HFF-Myc (cell line): ENCODE measurements around the gene EXOC4.

Source experiments
- DNase-seq: peaks from one replicate; pipeline ENCODE4 v3.0.0-alpha.2; 2011; ENCODE audit warnings: low read depth; ENCODE audit errors: extremely low read depth
- H3K4me3 ChIP-seq: replicated peaks from 2 replicates; pipeline ENCODE4 v1.5.1; 2011; ENCODE audit warnings: low read depth, mild to moderate bottlenecking, control low read depth, low read length
- CTCF ChIP-seq: IDR thresholded peaks from 2 replicates; pipeline ENCODE4 v1.5.1; 2012; ENCODE audit warnings: mild to moderate bottlenecking, low read depth, low read length, control low read depth; ENCODE audit errors: missing control alignments

The EXOC4 gene

GRCh38 chr7:133975130-133975529, 722.3 kb downstream of the EXOC4 start:
- no peak overlapping the region for H3K4me3 ChIP-seq
- no peak for DNase-seq
- no peak for TF ChIP-seq CTCF

- no peak overlapping the region for H3K4me3 ChIP-seq
- TF ChIP-seq CTCF: no peak
- no peak for DNase-seq
Measured at GRCh38 chr7:133976140-133976539, 723.3 kb downstream of the EXOC4 start.

- H3K4me3 ChIP-seq: no peak overlapping the region
- no peak for TF ChIP-seq CTCF
- no peak for DNase-seq
Measured at GRCh38 chr7:133977409-133978274, 724.8 kb downstream of the EXOC4 start.

GRCh38 chr7:133978502-133979295, 725.8 kb downstream of the EXOC4 start:
- no peak for DNase-seq
- H3K4me3 ChIP-seq: no peak overlapping the region
- no peak for TF ChIP-seq CTCF

- TF ChIP-seq CTCF: no peak
- DNase-seq: no peak
- no peak overlapping the region for H3K4me3 ChIP-seq
Measured at GRCh38 chr7:133980804-133981203, 727.9 kb downstream of the EXOC4 start.

- no peak overlapping the region for H3K4me3 ChIP-seq
- no peak for DNase-seq
- no peak for TF ChIP-seq CTCF
Measured at GRCh38 chr7:133983685-133984419, 731.0 kb downstream of the EXOC4 start.
